Mesenchymal stem cell (in vitro differentiated cells and primary cell): Measurements from ENCODE around the gene HSPB3.
A peak's percentile ranks its signal among the peaks of the same experiment; 100 is the strongest.

Experiments
- DNase-seq: peaks from one replicate; pipeline ENCODE4 v3.0.0-alpha.2; 2013
- H2AFZ ChIP-seq: one replicate; pipeline ENCODE4 v1.6.1; 2013; ENCODE audit warnings: low read depth, mild to moderate bottlenecking, control low read depth, inconsistent platforms, low read length, moderate library complexity
- H2AK5ac ChIP-seq: 2 replicates; pipeline ENCODE4 v1.6.1; 2013; ENCODE audit warnings: low read length, moderate library complexity, mild to moderate bottlenecking, inconsistent platforms; ENCODE audit not compliant: severe bottlenecking
- H2BK120ac ChIP-seq: one replicate; pipeline ENCODE4 v1.6.1; 2013; ENCODE audit warnings: low read depth, mild to moderate bottlenecking, inconsistent platforms, low read length, moderate library complexity
- H2BK12ac ChIP-seq, 2 experiments: one replicate each; pipeline ENCODE4 v1.6.1; 2013; ENCODE audit warnings: inconsistent platforms in 2 of 2, low read length in 2 of 2, mild to moderate bottlenecking in 2 of 2, moderate library complexity in 2 of 2, control low read depth in 1 of 2
- H2BK15ac ChIP-seq: one replicate; pipeline ENCODE4 v1.6.1; 2013; ENCODE audit warnings: mild to moderate bottlenecking, low read depth, inconsistent platforms; ENCODE audit not compliant: poor library complexity, severe bottlenecking
- H2BK5ac ChIP-seq: 2 replicates; pipeline ENCODE4 v1.6.1; 2013; ENCODE audit warnings: low read depth, mild to moderate bottlenecking, low read length, control low read depth, inconsistent platforms; ENCODE audit not compliant: poor library complexity, severe bottlenecking
- H3K14ac ChIP-seq, 2 experiments: one replicate each; pipeline ENCODE4 v1.6.1; 2013; ENCODE audit warnings: inconsistent platforms in 2 of 2, low read length in 2 of 2, control low read depth in 1 of 2, mild to moderate bottlenecking in 1 of 2, moderate library complexity in 1 of 2
- H3K18ac ChIP-seq, 2 experiments: one replicate each; pipeline ENCODE4 v1.6.1; 2013; ENCODE audit warnings: inconsistent platforms in 2 of 2, low read length in 2 of 2, control low read depth in 1 of 2, low read depth in 1 of 2, mild to moderate bottlenecking in 1 of 2
- H3K23ac ChIP-seq, 2 experiments: one replicate each; pipeline ENCODE4 v1.6.1; 2013; ENCODE audit warnings: inconsistent platforms in 2 of 2, low read length in 2 of 2, mild to moderate bottlenecking in 2 of 2, moderate library complexity in 2 of 2, control low read depth in 1 of 2
- H3K27ac ChIP-seq: 2 replicates; pipeline ENCODE4 v1.5.1; 2013; ENCODE audit warnings: mild to moderate bottlenecking, moderate library complexity, low read length, control low read depth, inconsistent platforms; ENCODE audit not compliant: poor library complexity, severe bottlenecking
- H3K27me3 ChIP-seq, 2 experiments: 2 replicates each; pipeline versions ENCODE4 v1.6.1 to v1.7.0; 2013; ENCODE audit warnings: low read length in 2 of 2, mild to moderate bottlenecking in 2 of 2, moderate library complexity in 2 of 2, control low read depth in 1 of 2, inconsistent platforms in 1 of 2; ENCODE audit not compliant: control insufficient read depth in 1 of 2, insufficient read depth in 1 of 2
- H3K36me3 ChIP-seq, 2 experiments: 2 replicates each; pipeline versions ENCODE4 v1.6.1 to v1.7.0; 2013; ENCODE audit warnings: low read length in 2 of 2, control low read depth in 1 of 2, inconsistent platforms in 1 of 2, low read depth in 1 of 2, mild to moderate bottlenecking in 1 of 2; ENCODE audit not compliant: insufficient read depth in 2 of 2, control insufficient read depth in 1 of 2
- H3K4ac ChIP-seq, 2 experiments: one replicate each; pipeline ENCODE4 v1.6.1; 2013; ENCODE audit warnings: inconsistent platforms in 2 of 2, low read length in 2 of 2, mild to moderate bottlenecking in 2 of 2, moderate library complexity in 2 of 2, control low read depth in 1 of 2, low read depth in 1 of 2
- H3K4me1 ChIP-seq: 2 replicates; pipeline ENCODE4 v1.6.1; 2013; ENCODE audit warnings: low read depth, low read length, control low read depth; ENCODE audit not compliant: control insufficient read depth, insufficient read depth
- H3K4me2 ChIP-seq: 2 replicates; pipeline ENCODE4 v1.6.1; 2013; ENCODE audit warnings: low read length, mild to moderate bottlenecking, inconsistent platforms; ENCODE audit not compliant: poor library complexity, severe bottlenecking
- H3K4me3 ChIP-seq, 2 experiments: 2 replicates each; pipeline versions ENCODE4 v1.5.1 to v1.7.0; 2013; ENCODE audit warnings: low read length in 2 of 2, mild to moderate bottlenecking in 2 of 2, control low read depth in 1 of 2, low read depth in 1 of 2; ENCODE audit not compliant: insufficient read depth in 1 of 2
- H3K79me1 ChIP-seq: replicated peaks from 2 replicates; pipeline ENCODE4 v1.6.1; 2013; ENCODE audit warnings: mild to moderate bottlenecking, control low read depth, low read length, inconsistent platforms; ENCODE audit not compliant: poor library complexity, severe bottlenecking
- H3K9ac ChIP-seq: 2 replicates; pipeline ENCODE4 v1.7.0; 2013; ENCODE audit warnings: mild to moderate bottlenecking, low read length, moderate library complexity
- H3K9me3 ChIP-seq: 2 replicates; pipeline ENCODE4 v1.7.0; 2013; ENCODE audit warnings: mild to moderate bottlenecking, low read length; ENCODE audit not compliant: control insufficient read depth
- H4K8ac ChIP-seq: one replicate; pipeline ENCODE4 v1.6.1; 2013; ENCODE audit warnings: inconsistent platforms, mild to moderate bottlenecking, low read length, moderate library complexity
- H4K91ac ChIP-seq: one replicate; pipeline ENCODE4 v1.6.1; 2013; ENCODE audit warnings: mild to moderate bottlenecking, low read length, inconsistent platforms
- WGBS: methylation state at CpG from one replicate; pipeline ENCODE4 v1.1.7; 2013; ENCODE audit warnings: mixed read lengths; 5-methylcytosine and 5-hydroxymethylcytosine counted together

The HSPB3 gene

GRCh38 chr5:54440456-54440893 is 15.0 kb upstream of the HSPB3 start:
- Histone ChIP-seq H4K91ac (no peak overlapping the region), H3K4me1 (no peaks in the 10 kb centered on the region), H2BK15ac (no peak overlapping the region), H2BK5ac (no peak overlapping the region), H4K8ac (no peak overlapping the region), H3K4ac (no peak overlapping the region), H3K4me2 (no peak overlapping the region), H3K18ac (no peak overlapping the region), H3K14ac (no peak overlapping the region), H2BK12ac (no peak overlapping the region), H3K23ac (no peak overlapping the region), H2AFZ (no peak overlapping the region), H3K27ac (no peak overlapping the region), H3K4me3 (no peak overlapping the region), H3K36me3 (no peaks in the 10 kb centered on the region), H2AK5ac (no peak overlapping the region), H3K9ac (no peak overlapping the region), H3K79me1 (no peaks in the 10 kb centered on the region), H2BK120ac (no peak overlapping the region), H3K9me3 (no peaks in the 10 kb centered on the region), H3K27me3 (peaks cover 0 to 10% of the 10 kb centered on the region in 2 experiments)
- 94% methylated on average over 6 of the region's 6 CpGs for WGBS
- DNase-seq, result no peak

GRCh38 chr5:54442271-54442670 is 13.2 kb upstream of the HSPB3 start:
- 36% methylated on average over 1 of the region's 1 CpG for WGBS
- Histone ChIP-seq H3K23ac (no peak overlapping the region), H4K8ac (no peak overlapping the region), H2AK5ac (no peak overlapping the region), H3K79me1 (no peaks in the 10 kb centered on the region), H2AFZ (no peak overlapping the region), H3K14ac (no peak overlapping the region), H4K91ac (no peak overlapping the region), H3K4me3 (no peak overlapping the region), H3K27ac (peak overlapping the region; percentile 20), H3K18ac (no peak overlapping the region), H2BK5ac (no peak overlapping the region), H2BK120ac (no peak overlapping the region), H3K9me3 (no peaks in the 10 kb centered on the region), H3K4me2 (no peak overlapping the region), H3K27me3 (peaks cover 0 to 6% of the 10 kb centered on the region in 2 experiments), H3K4ac (no peak overlapping the region), H3K36me3 (no peaks in the 10 kb centered on the region), H2BK15ac (no peak overlapping the region), H3K9ac (no peak overlapping the region), H2BK12ac (no peak overlapping the region), H3K4me1 (no peaks in the 10 kb centered on the region)
- no peak for DNase-seq

- H3K4me3 ChIP-seq, result no peak overlapping the region
- H3K23ac ChIP-seq, result no peak overlapping the region
- peak; percentile 57 for DNase-seq
- no peak overlapping the region for H4K8ac ChIP-seq
- no peak overlapping the region for H3K4ac ChIP-seq
- no peak overlapping the region for H4K91ac ChIP-seq
- no peak overlapping the region for H3K27ac ChIP-seq
- H2AK5ac ChIP-seq, result no peak overlapping the region
- no peaks in the 10 kb centered on the region for H3K79me1 ChIP-seq
- no peak overlapping the region for H2AFZ ChIP-seq
- no peak overlapping the region for H2BK15ac ChIP-seq
- no peak overlapping the region for H3K4me2 ChIP-seq
- no peaks in the 10 kb centered on the region for H3K9me3 ChIP-seq
- no peak overlapping the region for H3K18ac ChIP-seq
- H3K36me3 ChIP-seq, result no peaks in the 10 kb centered on the region
- no peak overlapping the region for H3K14ac ChIP-seq
- H2BK120ac ChIP-seq, result no peak overlapping the region
- no peak overlapping the region for H3K9ac ChIP-seq
- peaks cover 0 to 3% of the 10 kb centered on the region in 2 experiments for H3K27me3 ChIP-seq
- no peak overlapping the region for H2BK12ac ChIP-seq
- no peak overlapping the region for H2BK5ac ChIP-seq
- H3K4me1 ChIP-seq, result no peaks in the 10 kb centered on the region
These were observed 12.2 kb upstream of the HSPB3 start for GRCh38 chr5:54443270-54443669.

GRCh38 chr5:54445691-54446378 is 9.7 kb upstream of the HSPB3 start:
- H3K4me3 ChIP-seq, result no peak overlapping the region
- no peak overlapping the region for H2AK5ac ChIP-seq
- H3K4me2 ChIP-seq, result no peak overlapping the region
- no peak overlapping the region for H3K14ac ChIP-seq
- no peak overlapping the region for H3K27ac ChIP-seq
- H3K23ac ChIP-seq, result no peak overlapping the region
- H3K27me3 ChIP-seq, result peaks cover 0 to 5% of the 10 kb centered on the region in 2 experiments
- H2AFZ ChIP-seq, result no peak overlapping the region
- no peak overlapping the region for H3K18ac ChIP-seq
- H2BK5ac ChIP-seq, result no peak overlapping the region
- H2BK120ac ChIP-seq, result no peak overlapping the region
- H3K4me1 ChIP-seq, result no peaks in the 10 kb centered on the region
- no peaks in the 10 kb centered on the region for H3K9me3 ChIP-seq
- no peak for DNase-seq
- H3K36me3 ChIP-seq, result no peaks in the 10 kb centered on the region
- H3K9ac ChIP-seq, result no peak overlapping the region
- H2BK15ac ChIP-seq, result no peak overlapping the region
- no peak overlapping the region for H4K91ac ChIP-seq
- WGBS, result 99% methylated on average over 2 of the region's 2 CpGs
- H2BK12ac ChIP-seq, result no peak overlapping the region
- H3K4ac ChIP-seq, result no peak overlapping the region
- no peaks in the 10 kb centered on the region for H3K79me1 ChIP-seq
- no peak overlapping the region for H4K8ac ChIP-seq
